ENCODE data around the gene SND1.

DNA sequence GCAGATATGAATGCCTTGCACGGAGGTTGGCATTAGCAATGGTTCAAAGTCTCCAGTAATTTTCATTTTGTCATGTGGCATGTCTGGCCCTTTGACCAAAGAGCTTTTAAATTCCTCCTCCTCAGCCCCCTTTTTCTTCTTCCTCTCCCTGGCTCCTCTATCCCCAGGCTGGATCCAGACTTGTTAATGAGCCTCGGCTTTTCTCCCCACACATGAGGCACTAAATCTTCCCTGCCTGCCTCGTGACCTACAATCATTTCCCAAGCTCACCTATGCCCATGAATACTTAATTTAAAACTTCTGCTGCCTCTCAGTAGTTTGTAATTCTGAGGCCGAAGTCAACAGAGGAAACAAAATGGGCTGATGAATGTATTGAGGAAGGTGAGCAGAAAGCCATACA lies 402.5 kb downstream of the SND1 start:
- no peak for TF ChIP-seq POLR2AphosphoS5 (IDR thresholded peaks at IDR 0.05; ENCODE audit: borderline replicate concordance, low read depth, low read length)
- no peak for TF ChIP-seq EZH2 (IDR thresholded peaks at IDR 0.05)
- TF ChIP-seq FOXP2 (optimal IDR thresholded peaks at IDR 0.05; ENCODE audit: control extremely low read depth, extremely low read length, insufficient read depth), result no peak
